WTC11 (cell line): ENCODE measurements around the gene ANKS3. TPM values are rescaled to one million over a fixed set of nuclear protein-coding genes. Genes with fewer than 3 reads are reported as not detected.

Experiments
- ATAC-seq: fragments of 200-7000 bp; cut with Tn5 transposase; 2 replicates; pipeline ENCODE4 v1.10.0; 2021; ENCODE audit warnings: mild to moderate bottlenecking, moderate library complexity
- CTCF ChIA-PET: fragments of 300-600 bp; sonication (Branson Sonifier 250); formaldehyde crosslinking; loops from one replicate; lab custom pipeline; 2021; ENCODE audit warnings: antibody characterized with exemption; lab: Charles Lee
- POLR2A ChIA-PET: fragments of 350-600 bp; sonication (Branson Sonifier 250); formaldehyde crosslinking; loops from one replicate; lab custom pipeline; 2021; ENCODE audit warnings: antibody characterized with exemption; lab: Charles Lee
- DNase-seq: peaks from one replicate; pipeline ENCODE4 v3.0.0; 2021; ENCODE audit warnings: low spot score
- H3K27ac Mint-ChIP-seq: 2 replicates; pipeline ENCODE4 v1.8.0; 2021; ENCODE audit warnings: mixed read lengths
- H3K27me3 Mint-ChIP-seq: 2 replicates; pipeline ENCODE4 v1.8.0; 2021; ENCODE audit warnings: low read depth, mild to moderate bottlenecking, moderate library complexity, mixed read lengths
- H3K36me3 Mint-ChIP-seq: 2 replicates; pipeline ENCODE4 v1.8.0; 2021; ENCODE audit warnings: mixed read lengths
- H3K4me1 Mint-ChIP-seq: 2 replicates; pipeline ENCODE4 v1.8.0; 2022; ENCODE audit warnings: mixed read lengths
- H3K4me3 Mint-ChIP-seq: 2 replicates; pipeline ENCODE4 v1.8.0; 2021; ENCODE audit warnings: mild to moderate bottlenecking, moderate library complexity, mixed read lengths
- H3K9me3 Mint-ChIP-seq: 2 replicates; pipeline ENCODE4 v1.8.0; 2021; ENCODE audit warnings: mixed read lengths
- ATF3 ChIP-seq: sonication (generic); formaldehyde crosslinking; conservative IDR thresholded peaks from 2 replicates; pipeline ENCODE4 v1.8.1; 2022; ENCODE audit warnings: mild to moderate bottlenecking, missing genetic modification reagents
- EMX1 ChIP-seq: fragments of 250-450 bp; sonication (Bioruptor Pico); IDR thresholded peaks from 2 replicates; pipeline ENCODE4 v1.8.0; 2021; ENCODE audit warnings: mild to moderate bottlenecking
- FOXP1 ChIP-seq: sonication (generic); formaldehyde crosslinking; IDR thresholded peaks from 2 replicates; pipeline ENCODE4 v1.8.0; 2022; ENCODE audit warnings: missing genetic modification reagents, mild to moderate bottlenecking, moderate library complexity, borderline replicate concordance
- NFATC4 ChIP-seq: fragments of 250-450 bp; sonication (Bioruptor Pico); IDR thresholded peaks from 2 replicates; pipeline ENCODE4 v1.9.0; 2021; ENCODE audit warnings: mild to moderate bottlenecking
- NR2C2 ChIP-seq: sonication (generic); formaldehyde crosslinking; IDR thresholded peaks from 2 replicates; pipeline ENCODE4 v1.8.0; 2022; ENCODE audit warnings: mild to moderate bottlenecking, missing genetic modification reagents
- TEAD1 ChIP-seq: sonication (generic); formaldehyde crosslinking; IDR thresholded peaks from 2 replicates; pipeline ENCODE4 v1.8.0; 2022; ENCODE audit warnings: mild to moderate bottlenecking, missing genetic modification reagents
- total RNA-seq: library from RNA; stranded (reverse); gene quantifications from 3 replicates; pipeline ENCODE4 v1.2.3, GENCODE V29; 2021
- TF ChIP-seq, protein P1 (sequence below): sonication (generic); formaldehyde crosslinking; IDR thresholded peaks from 2 replicates; pipeline ENCODE4 v1.8.0; 2023; ENCODE audit warnings: mild to moderate bottlenecking, missing genetic modification reagents
- TF ChIP-seq, protein P2 (sequence below): sonication (generic); formaldehyde crosslinking; IDR thresholded peaks from 2 replicates; pipeline ENCODE4 v1.8.1; 2022; ENCODE audit warnings: low read depth, missing genetic modification reagents, borderline replicate concordance
- TF ChIP-seq, protein P3 (sequence below): sonication (generic); formaldehyde crosslinking; IDR thresholded peaks from 2 replicates; pipeline ENCODE4 v1.8.0; 2022; ENCODE audit warnings: missing genetic modification reagents
- TF ChIP-seq, protein P4 (sequence below): fragments of 250-450 bp; sonication (Bioruptor Pico); IDR thresholded peaks from 2 replicates; pipeline ENCODE4 v2.1.2; 2022; ENCODE audit warnings: mild to moderate bottlenecking, moderate library complexity
- TF ChIP-seq, protein P5 (sequence below): sonication (generic); formaldehyde crosslinking; IDR thresholded peaks from 2 replicates; pipeline ENCODE4 v1.8.1; 2023; ENCODE audit warnings: mild to moderate bottlenecking, missing genetic modification reagents, moderate library complexity
- TF ChIP-seq, protein P6 (sequence below): fragments of 250-450 bp; sonication (Bioruptor Pico); IDR thresholded peaks from 2 replicates; pipeline ENCODE4 v1.8.0; 2021; ENCODE audit warnings: mild to moderate bottlenecking

ANKS3 gene
- total RNA-seq, 1 experiment from 2014 or later, result 35.6 TPM

- TF ChIP-seq, protein P1, sequence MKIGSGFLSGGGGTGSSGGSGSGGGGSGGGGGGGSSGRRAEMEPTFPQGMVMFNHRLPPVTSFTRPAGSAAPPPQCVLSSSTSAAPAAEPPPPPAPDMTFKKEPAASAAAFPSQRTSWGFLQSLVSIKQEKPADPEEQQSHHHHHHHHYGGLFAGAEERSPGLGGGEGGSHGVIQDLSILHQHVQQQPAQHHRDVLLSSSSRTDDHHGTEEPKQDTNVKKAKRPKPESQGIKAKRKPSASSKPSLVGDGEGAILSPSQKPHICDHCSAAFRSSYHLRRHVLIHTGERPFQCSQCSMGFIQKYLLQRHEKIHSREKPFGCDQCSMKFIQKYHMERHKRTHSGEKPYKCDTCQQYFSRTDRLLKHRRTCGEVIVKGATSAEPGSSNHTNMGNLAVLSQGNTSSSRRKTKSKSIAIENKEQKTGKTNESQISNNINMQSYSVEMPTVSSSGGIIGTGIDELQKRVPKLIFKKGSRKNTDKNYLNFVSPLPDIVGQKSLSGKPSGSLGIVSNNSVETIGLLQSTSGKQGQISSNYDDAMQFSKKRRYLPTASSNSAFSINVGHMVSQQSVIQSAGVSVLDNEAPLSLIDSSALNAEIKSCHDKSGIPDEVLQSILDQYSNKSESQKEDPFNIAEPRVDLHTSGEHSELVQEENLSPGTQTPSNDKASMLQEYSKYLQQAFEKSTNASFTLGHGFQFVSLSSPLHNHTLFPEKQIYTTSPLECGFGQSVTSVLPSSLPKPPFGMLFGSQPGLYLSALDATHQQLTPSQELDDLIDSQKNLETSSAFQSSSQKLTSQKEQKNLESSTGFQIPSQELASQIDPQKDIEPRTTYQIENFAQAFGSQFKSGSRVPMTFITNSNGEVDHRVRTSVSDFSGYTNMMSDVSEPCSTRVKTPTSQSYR, result no peak
- TF ChIP-seq ATF3 (CRISPR knock-in tag), result no peak
- TF ChIP-seq, protein P2, sequence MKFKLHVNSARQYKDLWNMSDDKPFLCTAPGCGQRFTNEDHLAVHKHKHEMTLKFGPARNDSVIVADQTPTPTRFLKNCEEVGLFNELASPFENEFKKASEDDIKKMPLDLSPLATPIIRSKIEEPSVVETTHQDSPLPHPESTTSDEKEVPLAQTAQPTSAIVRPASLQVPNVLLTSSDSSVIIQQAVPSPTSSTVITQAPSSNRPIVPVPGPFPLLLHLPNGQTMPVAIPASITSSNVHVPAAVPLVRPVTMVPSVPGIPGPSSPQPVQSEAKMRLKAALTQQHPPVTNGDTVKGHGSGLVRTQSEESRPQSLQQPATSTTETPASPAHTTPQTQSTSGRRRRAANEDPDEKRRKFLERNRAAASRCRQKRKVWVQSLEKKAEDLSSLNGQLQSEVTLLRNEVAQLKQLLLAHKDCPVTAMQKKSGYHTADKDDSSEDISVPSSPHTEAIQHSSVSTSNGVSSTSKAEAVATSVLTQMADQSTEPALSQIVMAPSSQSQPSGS, result no peak
- no peak for TF ChIP-seq FOXP1 (CRISPR knock-in tag)
Observed at GRCh38 chr16:4702466-4702808, 31.6 kb downstream of the ANKS3 start (continued).

GRCh38 chr16:4701791-4702465 is 32.1 kb downstream of the ANKS3 start:
- Mint-ChIP-seq H3K9me3 (no peaks in the 10 kb centered on the region), H3K36me3 (peaks cover 31% of the 10 kb centered on the region), H3K27me3 (no peaks in the 10 kb centered on the region)
- CTCF ChIA-PET, result interaction anchor here (1.5 kb wide), 1 partner anchor 19 kb away, joined by 4 read pairs; no protein-coding TSS in a partner anchor
- TF ChIP-seq, protein P3, sequence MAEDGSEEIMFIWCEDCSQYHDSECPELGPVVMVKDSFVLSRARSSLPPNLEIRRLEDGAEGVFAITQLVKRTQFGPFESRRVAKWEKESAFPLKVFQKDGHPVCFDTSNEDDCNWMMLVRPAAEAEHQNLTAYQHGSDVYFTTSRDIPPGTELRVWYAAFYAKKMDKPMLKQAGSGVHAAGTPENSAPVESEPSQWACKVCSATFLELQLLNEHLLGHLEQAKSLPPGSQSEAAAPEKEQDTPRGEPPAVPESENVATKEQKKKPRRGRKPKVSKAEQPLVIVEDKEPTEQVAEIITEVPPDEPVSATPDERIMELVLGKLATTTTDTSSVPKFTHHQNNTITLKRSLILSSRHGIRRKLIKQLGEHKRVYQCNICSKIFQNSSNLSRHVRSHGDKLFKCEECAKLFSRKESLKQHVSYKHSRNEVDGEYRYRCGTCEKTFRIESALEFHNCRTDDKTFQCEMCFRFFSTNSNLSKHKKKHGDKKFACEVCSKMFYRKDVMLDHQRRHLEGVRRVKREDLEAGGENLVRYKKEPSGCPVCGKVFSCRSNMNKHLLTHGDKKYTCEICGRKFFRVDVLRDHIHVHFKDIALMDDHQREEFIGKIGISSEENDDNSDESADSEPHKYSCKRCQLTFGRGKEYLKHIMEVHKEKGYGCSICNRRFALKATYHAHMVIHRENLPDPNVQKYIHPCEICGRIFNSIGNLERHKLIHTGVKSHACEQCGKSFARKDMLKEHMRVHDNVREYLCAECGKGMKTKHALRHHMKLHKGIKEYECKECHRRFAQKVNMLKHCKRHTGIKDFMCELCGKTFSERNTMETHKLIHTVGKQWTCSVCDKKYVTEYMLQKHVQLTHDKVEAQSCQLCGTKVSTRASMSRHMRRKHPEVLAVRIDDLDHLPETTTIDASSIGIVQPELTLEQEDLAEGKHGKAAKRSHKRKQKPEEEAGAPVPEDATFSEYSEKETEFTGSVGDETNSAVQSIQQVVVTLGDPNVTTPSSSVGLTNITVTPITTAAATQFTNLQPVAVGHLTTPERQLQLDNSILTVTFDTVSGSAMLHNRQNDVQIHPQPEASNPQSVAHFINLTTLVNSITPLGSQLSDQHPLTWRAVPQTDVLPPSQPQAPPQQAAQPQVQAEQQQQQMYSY (CRISPR knock-in tag), result no peak
- TF ChIP-seq NR2C2 (CRISPR knock-in tag) (no peak), NFATC4 (CRISPR knock-in tag) (no peak)
- TF ChIP-seq, protein P4, sequence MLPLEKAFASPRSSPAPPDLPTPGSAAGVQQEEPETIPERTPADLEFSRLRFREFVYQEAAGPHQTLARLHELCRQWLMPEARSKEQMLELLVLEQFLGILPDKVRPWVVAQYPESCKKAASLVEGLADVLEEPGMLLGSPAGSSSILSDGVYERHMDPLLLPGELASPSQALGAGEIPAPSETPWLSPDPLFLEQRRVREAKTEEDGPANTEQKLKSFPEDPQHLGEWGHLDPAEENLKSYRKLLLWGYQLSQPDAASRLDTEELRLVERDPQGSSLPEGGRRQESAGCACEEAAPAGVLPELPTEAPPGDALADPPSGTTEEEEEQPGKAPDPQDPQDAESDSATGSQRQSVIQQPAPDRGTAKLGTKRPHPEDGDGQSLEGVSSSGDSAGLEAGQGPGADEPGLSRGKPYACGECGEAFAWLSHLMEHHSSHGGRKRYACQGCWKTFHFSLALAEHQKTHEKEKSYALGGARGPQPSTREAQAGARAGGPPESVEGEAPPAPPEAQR (CRISPR knock-in tag), result no peak
- TF ChIP-seq, all 79 proteins: peak for 0
- H3K27ac Mint-ChIP-seq, result no peak overlapping the region; the same call in 1 of the 2 replicates
- no peak for DNase-seq
- H3K4me3 Mint-ChIP-seq, result no peak overlapping the region
- no peak for ATAC-seq
- no peaks in the 10 kb centered on the region for H3K4me1 Mint-ChIP-seq
- POLR2A ChIA-PET, result interaction anchor here (1.2 kb wide), 1 partner anchor 9 kb away, joined by 3 read pairs; the partner anchor contains the start of gene NUDT16L1

GRCh38 chr16:4700997-4701743 is 32.9 kb downstream of the ANKS3 start:
- Mint-ChIP-seq H3K4me3 (no peak overlapping the region), H3K36me3 (peaks cover 25% of the 10 kb centered on the region), H3K27me3 (no peaks in the 10 kb centered on the region), H3K27ac (no peak overlapping the region), H3K4me1 (no peaks in the 10 kb centered on the region), H3K9me3 (no peaks in the 10 kb centered on the region)
- DNase-seq, result no peak
- POLR2A ChIA-PET, result no interaction called here
- CTCF ChIA-PET, result interaction anchor here (1.3 to 1.5 kb wide), 2 partner anchors 18 kb away, joined by 3 to 4 read pairs; no protein-coding TSS in a partner anchor
- ATAC-seq, result no peak
- TF ChIP-seq, protein P5, sequence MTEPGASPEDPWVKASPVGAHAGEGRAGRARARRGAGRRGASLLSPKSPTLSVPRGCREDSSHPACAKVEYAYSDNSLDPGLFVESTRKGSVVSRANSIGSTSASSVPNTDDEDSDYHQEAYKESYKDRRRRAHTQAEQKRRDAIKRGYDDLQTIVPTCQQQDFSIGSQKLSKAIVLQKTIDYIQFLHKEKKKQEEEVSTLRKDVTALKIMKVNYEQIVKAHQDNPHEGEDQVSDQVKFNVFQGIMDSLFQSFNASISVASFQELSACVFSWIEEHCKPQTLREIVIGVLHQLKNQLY, result no peak
- TF ChIP-seq TEAD1 (CRISPR knock-in tag) (no peak), EMX1 (CRISPR knock-in tag) (no peak)
- TF ChIP-seq, protein P6, sequence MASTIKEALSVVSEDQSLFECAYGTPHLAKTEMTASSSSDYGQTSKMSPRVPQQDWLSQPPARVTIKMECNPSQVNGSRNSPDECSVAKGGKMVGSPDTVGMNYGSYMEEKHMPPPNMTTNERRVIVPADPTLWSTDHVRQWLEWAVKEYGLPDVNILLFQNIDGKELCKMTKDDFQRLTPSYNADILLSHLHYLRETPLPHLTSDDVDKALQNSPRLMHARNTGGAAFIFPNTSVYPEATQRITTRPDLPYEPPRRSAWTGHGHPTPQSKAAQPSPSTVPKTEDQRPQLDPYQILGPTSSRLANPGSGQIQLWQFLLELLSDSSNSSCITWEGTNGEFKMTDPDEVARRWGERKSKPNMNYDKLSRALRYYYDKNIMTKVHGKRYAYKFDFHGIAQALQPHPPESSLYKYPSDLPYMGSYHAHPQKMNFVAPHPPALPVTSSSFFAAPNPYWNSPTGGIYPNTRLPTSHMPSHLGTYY (CRISPR knock-in tag), result no peak
